Erythroblast (primary cell): ENCODE measurements around the gene DSCAML1.

Experiments
- DNase-seq, 2 experiments: peaks; one replicate each; lab custom pipeline; 2025; lab: John Stamatoyannopoulos, UW
- GATA1 ChIP-seq: IDR thresholded peaks from 2 replicates; pipeline ENCODE4 v1.6.1; 2011; ENCODE audit warnings: low read depth, mild to moderate bottlenecking, control low read depth, low read length, moderate library complexity
- POLR2A ChIP-seq: IDR thresholded peaks from 2 replicates; pipeline ENCODE4 v1.6.1; 2011; ENCODE audit warnings: mild to moderate bottlenecking, low read length

The DSCAML1 gene

DNA sequence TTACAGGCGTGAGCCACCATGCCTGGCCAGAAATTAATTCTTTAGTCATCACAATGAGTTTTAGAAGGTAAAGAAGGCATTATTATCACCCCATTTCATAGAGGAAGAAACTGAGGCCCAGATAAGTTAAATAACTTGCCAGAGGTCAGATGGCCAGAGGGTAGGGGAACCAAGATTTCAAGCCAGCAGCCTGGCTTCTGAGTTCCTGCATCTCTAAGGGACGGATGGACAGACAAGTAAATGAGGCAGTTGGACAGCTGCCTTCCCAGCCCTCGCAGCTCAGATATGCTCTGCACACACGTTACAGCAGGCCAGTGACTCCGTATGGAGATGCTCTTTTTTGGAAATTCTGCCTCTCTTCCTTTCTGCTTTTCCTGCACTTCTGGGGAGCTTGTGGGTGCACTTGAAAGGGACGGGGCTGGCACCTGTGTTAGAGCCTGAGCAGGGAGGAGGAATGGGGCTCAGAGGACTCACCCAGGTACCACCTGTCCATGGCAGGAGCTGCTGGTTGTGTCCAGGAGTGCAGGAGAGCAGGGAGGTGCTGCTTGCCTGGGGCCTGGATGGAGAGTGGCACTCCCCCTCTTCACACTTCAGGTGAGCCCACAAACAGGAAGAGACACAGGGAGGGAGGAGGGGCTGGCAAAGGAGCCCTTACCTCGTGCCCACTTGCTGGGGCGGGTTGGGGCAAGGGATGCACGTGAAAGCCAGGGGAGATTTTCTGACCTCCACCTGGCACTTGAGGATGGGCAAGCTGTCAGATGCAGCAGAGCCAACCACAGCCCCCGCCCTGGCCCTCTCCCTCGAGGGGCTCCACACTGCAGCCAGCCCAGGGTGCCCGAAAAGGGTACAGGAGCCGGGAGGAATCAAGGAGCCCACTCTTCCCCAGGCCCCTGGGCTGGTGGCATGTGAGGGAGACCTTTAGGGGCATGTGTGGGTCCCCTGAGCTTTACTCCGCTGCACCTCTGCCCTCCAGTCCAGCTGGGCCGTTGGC is 30.8 kb upstream of the DSCAML1 start:
- no peak for DNase-seq
- TF ChIP-seq POLR2A: no peak
- TF ChIP-seq GATA1: no peak

DNA sequence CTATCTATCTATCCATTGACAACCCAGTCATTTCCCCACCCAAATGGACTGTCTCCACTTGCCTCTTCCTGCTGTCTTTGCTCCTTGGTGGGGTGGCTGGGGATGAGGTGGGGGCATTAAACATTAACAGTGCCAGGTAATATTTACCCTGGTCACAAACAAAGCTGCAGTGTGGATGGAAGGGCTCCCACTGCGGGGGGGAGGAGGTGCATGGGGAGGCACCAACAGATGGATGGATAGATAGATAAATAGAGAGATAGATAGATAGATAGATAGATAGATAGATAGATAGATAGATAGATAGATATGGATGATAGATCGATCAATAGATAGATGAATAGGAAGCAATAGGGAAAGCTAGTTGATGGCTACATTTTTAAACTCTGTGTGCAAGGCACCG is 29.8 kb upstream of the DSCAML1 start:
- no peak for DNase-seq
- TF ChIP-seq POLR2A: no peak
- no peak for TF ChIP-seq GATA1

DNA sequence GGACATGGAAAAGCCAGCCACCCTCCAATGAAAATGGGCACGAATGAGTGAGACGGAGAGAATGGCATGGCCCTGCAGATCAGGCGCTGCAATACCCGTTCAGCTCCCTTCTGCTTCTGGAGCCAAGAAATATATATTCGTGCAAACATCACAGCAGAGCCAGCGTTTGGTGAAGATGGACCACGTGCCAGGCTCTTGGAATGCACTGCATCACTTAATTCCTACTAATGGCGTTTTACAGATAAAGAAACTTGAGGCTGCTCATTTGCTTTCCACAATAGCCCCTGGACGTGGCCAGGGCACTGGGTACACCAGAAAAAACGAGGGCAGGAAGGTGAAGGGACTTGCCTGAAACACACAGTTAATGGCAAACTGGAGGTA is 29.2 kb upstream of the DSCAML1 start:
- TF ChIP-seq GATA1 (no peak), POLR2A (no peak)
- DNase-seq: no peak

DNA sequence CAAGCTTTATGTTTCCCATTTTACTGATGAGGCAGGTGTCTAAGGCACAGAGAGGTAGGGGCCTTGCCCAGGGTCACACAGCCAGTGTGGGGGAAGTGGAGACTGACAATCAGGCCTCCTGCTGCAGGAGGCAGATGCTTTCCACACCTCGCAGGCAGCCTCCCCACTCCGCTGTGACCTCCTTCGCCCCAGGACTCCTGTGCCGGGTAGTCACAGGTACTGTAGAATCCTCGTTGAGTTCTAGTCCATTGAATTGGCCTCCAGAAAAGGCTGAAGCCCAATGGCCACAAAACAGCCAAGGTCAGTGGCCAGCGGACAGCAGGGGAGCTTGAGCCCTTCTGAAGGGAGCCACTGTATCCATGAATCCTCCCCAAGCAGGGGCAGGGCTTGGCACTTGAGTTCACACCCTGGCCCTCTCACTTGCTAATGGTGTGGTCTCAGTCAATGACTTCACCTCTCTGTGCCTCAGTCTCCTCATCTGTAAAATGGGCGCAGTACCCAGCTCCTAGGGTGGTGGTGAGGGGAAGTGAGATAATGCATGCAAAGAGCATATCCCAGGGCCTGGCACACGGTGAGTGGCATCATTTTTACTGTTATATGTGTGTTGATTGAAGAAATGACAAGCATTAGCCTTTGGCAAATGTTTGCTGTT is 28.6 kb upstream of the DSCAML1 start:
- TF ChIP-seq GATA1 (no peak), POLR2A (no peak)
- DNase-seq: no peak

DNA sequence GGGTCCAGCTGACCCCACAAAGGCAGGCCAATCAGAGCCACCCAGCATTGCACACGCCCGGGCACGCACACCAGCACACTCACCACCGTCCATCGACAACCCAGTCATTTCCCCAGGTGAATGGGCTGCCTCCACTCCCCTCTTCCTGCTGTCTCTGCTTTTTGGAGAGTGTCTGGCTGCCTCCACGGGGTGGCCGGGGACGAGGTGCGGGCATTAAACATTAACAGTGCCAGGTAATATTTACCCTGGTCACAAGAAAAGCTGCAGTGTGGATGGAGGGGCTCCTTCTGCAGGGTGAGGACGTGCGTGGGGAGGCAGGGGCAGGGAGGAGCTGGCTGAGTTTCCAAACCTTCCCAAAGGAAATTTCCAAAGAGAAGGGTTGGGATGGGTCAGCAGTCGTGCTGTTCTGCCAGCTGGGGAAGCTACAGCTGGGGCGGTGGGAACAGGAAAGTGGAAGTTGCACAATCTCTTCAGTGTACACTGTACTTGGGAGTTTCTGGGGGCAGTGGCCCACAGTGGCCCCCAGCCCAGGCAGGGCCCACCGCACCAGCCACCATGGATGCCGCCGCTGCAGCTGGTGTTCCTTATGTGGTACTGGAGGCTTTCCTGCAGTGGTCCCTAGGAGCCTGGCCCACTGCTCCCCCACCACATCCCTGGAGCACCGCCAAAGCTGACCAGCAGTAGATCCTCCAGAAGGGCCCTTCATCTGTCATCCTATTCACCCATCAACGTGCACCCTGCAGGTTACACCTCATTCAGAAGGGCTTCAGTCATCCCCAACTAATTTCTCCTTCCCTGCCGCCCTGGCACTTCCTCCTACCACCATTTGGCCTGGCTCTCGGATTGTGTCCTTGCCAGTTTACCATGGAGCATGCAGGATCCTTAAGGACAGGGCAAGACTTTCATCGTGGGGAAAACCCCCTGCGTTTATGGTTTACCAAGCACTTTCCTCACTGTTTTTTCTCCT is 27.8 kb upstream of the DSCAML1 start, which contains the start of gene FXYD2:
TSS of gene FXYD2 (minus strand) at position 174 of the 967 bp plus-strand sequence. CDS start at position 108, 66 bp downstream.
- DNase-seq: no peak

DNA sequence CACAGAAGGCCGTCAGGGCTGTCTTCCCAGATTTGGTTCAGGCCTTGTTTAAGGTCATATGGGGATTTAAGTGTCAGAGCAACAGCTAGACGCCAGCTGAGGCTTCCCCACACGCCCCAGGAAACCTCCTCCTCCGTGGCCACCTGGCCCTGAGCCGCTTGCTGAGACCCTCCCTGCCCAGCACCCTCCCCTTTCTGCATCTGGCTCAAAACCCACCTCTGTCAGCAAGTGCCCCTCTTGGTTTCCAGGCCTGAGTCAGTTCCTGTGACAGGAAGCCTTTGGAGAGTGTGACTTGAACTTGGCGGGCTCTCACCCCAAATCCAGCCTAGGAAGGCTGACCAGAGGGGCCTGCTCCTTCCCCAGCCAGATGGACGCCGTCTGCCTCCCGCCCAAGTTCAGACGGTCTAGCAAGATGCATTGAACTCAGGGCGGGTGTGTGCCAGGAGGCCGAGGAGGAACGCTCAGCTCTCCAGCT is 27.0 kb upstream of the DSCAML1 start:
- no peak for DNase-seq
- TF ChIP-seq POLR2A: no peak
- no peak for TF ChIP-seq GATA1

More for the DNA sequence above, 27.8 kb upstream of the DSCAML1 start, which contains the start of gene FXYD2:
- no peak for TF ChIP-seq POLR2A

DNA sequence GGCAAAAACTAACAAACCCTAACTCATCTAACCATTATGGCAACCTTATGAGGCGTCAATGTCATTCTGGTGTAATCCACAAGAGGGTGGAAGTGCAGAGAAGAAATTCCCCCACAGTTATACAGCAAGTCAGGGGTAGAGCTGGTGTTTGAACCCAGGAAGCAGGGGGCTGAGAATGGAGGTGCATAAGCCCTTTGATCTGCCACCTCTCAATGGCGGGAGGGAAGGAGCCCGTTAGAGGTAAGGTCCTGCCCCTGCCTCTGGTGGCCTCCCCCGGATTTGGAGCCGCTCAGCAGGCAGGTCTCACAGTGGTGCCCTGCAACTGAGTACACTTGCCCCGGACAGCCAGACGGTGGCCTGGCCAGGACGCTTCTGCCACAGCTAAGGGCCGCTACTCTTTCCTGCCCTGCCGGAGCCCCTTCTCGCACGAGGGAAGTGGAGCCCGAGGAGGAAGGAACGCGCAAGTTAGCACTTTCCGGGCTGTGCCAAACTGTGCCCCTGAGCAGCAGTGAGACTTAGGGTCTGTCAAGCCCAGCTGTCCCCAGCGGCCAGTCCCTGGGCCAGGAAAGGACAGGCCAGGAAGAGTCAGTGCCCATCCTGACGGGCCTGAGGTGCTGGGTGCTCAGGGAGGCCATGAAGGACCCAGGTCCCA is 26.4 kb upstream of the DSCAML1 start:
- no peak for DNase-seq
- TF ChIP-seq POLR2A: no peak
- TF ChIP-seq GATA1: no peak

DNA sequence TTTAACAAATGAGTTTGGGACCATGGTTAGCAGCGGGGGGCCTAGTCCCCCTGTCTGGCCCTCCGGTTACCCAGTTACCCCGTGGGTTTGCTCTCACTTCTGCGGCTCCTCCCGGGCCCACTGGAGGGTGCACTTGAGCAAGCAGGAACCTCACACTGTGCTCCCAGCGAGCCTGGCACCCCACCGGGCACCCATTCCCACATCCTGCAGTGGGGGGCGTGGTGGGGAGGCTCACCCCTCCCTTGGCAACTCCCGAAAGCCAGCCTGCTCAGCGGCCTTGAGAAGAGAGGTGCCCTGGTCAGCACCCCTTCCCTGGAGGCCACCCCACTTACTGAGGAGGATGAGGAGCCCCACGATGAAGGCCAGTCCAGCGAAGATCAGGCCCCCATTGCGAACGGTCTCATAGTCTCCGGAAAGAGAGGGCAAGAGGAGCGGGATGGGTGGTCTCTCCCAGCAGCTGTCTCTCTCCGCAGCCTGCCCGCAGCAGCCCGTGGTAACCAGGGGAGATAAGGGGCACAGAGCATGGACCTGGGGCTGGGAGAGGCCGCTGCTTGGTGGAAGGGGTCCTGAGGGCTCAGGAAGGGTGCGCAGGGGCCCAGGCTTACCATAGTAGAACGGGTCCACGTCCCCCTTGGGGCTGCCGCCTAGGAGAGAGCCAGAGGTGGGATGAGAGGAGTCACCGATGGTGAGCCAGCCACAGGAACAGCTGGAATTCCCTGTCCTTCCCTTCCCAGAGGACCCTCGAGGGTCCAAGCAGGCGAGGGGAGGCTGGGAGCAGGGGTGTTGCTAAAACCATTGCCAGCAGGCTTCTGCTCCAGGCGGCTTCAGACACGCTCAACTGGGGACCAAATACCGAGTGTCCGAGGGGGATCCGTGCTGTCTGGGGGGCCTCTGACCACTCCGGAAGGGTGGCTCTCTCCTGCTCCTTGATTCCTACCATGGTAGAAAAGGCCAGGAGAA is 25.3 kb upstream of the DSCAML1 start:
- no peak for DNase-seq
- TF ChIP-seq POLR2A (no peak), GATA1 (no peak)

DNA sequence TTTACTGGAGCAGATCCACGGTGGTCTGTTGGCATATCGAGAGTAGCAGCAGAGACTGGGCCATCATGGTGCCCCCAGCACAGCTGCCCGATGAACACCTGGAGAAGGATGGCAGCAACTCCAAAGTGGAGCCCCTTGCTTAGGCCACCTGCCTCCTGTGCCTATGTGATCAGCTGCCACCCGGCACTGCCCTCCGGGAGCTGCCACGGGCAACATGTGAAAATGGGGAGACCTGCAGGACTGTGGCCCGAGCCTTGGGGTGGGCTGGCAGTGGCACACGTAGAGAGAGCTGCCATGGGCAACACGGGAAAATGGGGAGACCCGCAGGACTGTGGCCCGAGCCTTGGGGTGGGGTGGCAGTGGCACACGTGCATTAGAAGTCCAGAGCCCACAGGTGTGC is 24.4 kb upstream of the DSCAML1 start:
- no peak for DNase-seq
- TF ChIP-seq GATA1 (no peak), POLR2A (no peak)

DNA sequence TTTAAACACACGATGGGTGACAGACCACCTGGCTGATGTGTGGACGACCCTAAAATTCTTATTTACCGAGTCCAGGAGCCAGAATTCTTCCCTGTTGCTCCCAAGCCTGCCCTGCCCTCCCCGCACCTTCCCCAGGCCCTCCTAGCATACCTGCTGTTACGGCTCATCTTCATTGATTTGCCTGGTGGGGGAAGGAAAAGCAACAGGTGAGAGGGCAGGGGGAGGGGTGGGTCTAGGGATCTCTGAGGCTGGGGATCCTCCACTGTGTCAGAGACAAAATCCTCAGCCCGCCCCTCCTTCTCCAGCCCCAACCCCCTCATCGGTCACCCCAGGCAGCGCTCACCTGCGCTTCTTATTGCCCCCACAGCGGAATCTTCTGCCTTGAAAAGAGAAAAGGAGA is 23.5 kb upstream of the DSCAML1 start:
- no peak for DNase-seq
- TF ChIP-seq POLR2A (no peak), GATA1 (no peak)

DNA sequence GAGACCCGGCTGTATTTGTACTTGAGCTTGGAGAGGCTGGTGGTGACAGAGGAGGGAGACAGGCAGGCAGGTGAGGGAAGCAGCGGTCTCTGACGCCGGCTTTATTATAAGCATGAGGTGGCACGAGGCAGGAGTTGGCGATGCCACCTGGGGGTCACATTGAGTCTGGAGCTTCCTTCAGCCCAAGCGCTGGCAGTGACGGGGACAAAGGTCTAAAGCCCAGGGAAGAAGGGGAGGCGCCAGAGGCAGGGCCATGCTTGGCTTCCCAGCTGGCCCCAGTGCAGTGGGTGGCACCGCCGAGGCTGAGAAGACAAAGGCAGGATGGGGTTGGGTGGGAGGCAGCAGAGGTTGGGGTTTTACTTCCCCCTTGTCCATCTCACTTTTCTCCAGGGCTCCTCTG is 23.1 kb upstream of the DSCAML1 start:
- TF ChIP-seq GATA1 (no peak), POLR2A (no peak)
- no peak for DNase-seq
